Liver (tissue), 9 donors: ENCODE results near the gene GALNTL6. TPM values are rescaled to one million over a fixed set of nuclear protein-coding genes. Genes with fewer than 3 reads are reported as not detected.

Experiments
- DNase-seq: peaks from one replicate; pipeline ENCODE4 v3.0.0-alpha.2; 2017; ENCODE audit warnings: low spot score
- H3K27ac ChIP-seq, 2 donors: one replicate each; pipeline ENCODE4 v1.7.0; 2013; ENCODE audit warnings: inconsistent platforms in 2 of 2, low read length in 2 of 2, control low read depth in 1 of 2, low read depth in 1 of 2, mild to moderate bottlenecking in 1 of 2
- H3K27me3 ChIP-seq, 4 donors: one replicate each; pipeline versions ENCODE4 v1.6.1 to v1.7.0; 2013; ENCODE audit warnings: low read length in 3 of 4, inconsistent platforms in 1 of 4, mild to moderate bottlenecking in 1 of 4, moderate library complexity in 1 of 4; ENCODE audit not compliant: control insufficient read depth in 4 of 4, insufficient read depth in 4 of 4
- H3K36me3 ChIP-seq, 4 donors: one replicate each; pipeline versions ENCODE4 v1.6.1 to v1.7.0; 2013; ENCODE audit warnings: low read length in 3 of 4, mild to moderate bottlenecking in 3 of 4, low read depth in 1 of 4, moderate library complexity in 1 of 4; ENCODE audit not compliant: control insufficient read depth in 4 of 4, insufficient read depth in 3 of 4
- H3K4me1 ChIP-seq, 4 donors: one replicate each; pipeline versions ENCODE4 v1.6.1 to v1.7.0; 2013; ENCODE audit warnings: low read length in 3 of 4, mild to moderate bottlenecking in 3 of 4, moderate library complexity in 1 of 4; ENCODE audit not compliant: control insufficient read depth in 4 of 4, insufficient read depth in 4 of 4
- H3K4me3 ChIP-seq, 3 donors: one replicate each; pipeline versions ENCODE4 v1.6.1 to v1.7.0; 2013; ENCODE audit warnings: low read length in 3 of 3, control low read depth in 1 of 3, low read depth in 1 of 3, mild to moderate bottlenecking in 1 of 3
- H3K9ac ChIP-seq, 2 donors: one replicate each; pipeline ENCODE4 v1.7.0; 2013; ENCODE audit warnings: low read length in 2 of 2, mild to moderate bottlenecking in 2 of 2, moderate library complexity in 2 of 2, control low read depth in 1 of 2, low read depth in 1 of 2
- H3K9me3 ChIP-seq, 4 donors: one replicate each; pipeline versions ENCODE4 v1.6.1 to v1.7.0; 2013; ENCODE audit warnings: low read length in 3 of 4; ENCODE audit not compliant: control insufficient read depth in 4 of 4
- ATF3 ChIP-seq: IDR thresholded peaks from 2 replicates; pipeline ENCODE4 v1.6.1; 2016; ENCODE audit warnings: antibody characterized with exemption
- EGR1 ChIP-seq, 2 donors: IDR thresholded peaks; 2 replicates each; pipeline ENCODE4 v1.6.1; 2016 to 2018; ENCODE audit warnings: antibody characterized with exemption in 2 of 2, low read depth in 2 of 2
- FOXA1 ChIP-seq: IDR thresholded peaks from 2 replicates; pipeline ENCODE4 v1.6.1; 2016; ENCODE audit warnings: antibody characterized with exemption
- GABPA ChIP-seq, 2 donors: IDR thresholded peaks in 1 of 2; conservative IDR thresholded peaks in 1 of 2; 2 replicates each; pipeline ENCODE4 v1.6.1; 2016; ENCODE audit warnings: antibody characterized with exemption in 2 of 2, mild to moderate bottlenecking in 1 of 2, moderate library complexity in 1 of 2
- HNF4A ChIP-seq, 2 donors: conservative IDR thresholded peaks; 2 replicates each; pipeline ENCODE4 v1.6.1; 2016; ENCODE audit warnings: antibody characterized with exemption in 2 of 2, mild to moderate bottlenecking in 2 of 2
- HNF4G ChIP-seq: IDR thresholded peaks from 2 replicates; pipeline ENCODE4 v1.6.1; 2016; ENCODE audit warnings: antibody characterized with exemption
- JUND ChIP-seq, 2 donors: IDR thresholded peaks; 2 replicates each; pipeline ENCODE4 v1.6.1; 2016; ENCODE audit warnings: antibody characterized with exemption in 2 of 2
- MAX ChIP-seq: IDR thresholded peaks from 2 replicates; pipeline ENCODE4 v1.6.1; 2016; ENCODE audit warnings: antibody characterized with exemption
- NR2F2 ChIP-seq: IDR thresholded peaks from 2 replicates; pipeline ENCODE4 v1.6.1; 2016; ENCODE audit warnings: antibody characterized with exemption
- RAD21 ChIP-seq, 2 donors: IDR thresholded peaks; 2 replicates each; pipeline ENCODE4 v1.6.1; 2016; ENCODE audit warnings: antibody characterized with exemption in 2 of 2, mild to moderate bottlenecking in 2 of 2
- REST ChIP-seq: IDR thresholded peaks from 2 replicates; pipeline ENCODE4 v1.6.1; 2016; ENCODE audit warnings: antibody characterized with exemption, mild to moderate bottlenecking
- RXRA ChIP-seq, 2 donors: IDR thresholded peaks; 2 replicates each; pipeline ENCODE4 v1.6.1; 2017 to 2018; ENCODE audit warnings: antibody characterized with exemption in 2 of 2, mild to moderate bottlenecking in 1 of 2
- SP1 ChIP-seq: IDR thresholded peaks from 2 replicates; pipeline ENCODE4 v1.6.1; 2018; ENCODE audit warnings: antibody characterized with exemption, mild to moderate bottlenecking
- TAF1 ChIP-seq: conservative IDR thresholded peaks from 2 replicates; pipeline ENCODE4 v1.6.1; 2016; ENCODE audit warnings: antibody characterized with exemption, mild to moderate bottlenecking
- YY1 ChIP-seq: IDR thresholded peaks from 2 replicates; pipeline ENCODE4 v1.6.1; 2016; ENCODE audit warnings: antibody characterized with exemption, mild to moderate bottlenecking
- WGBS: extraction: QIAGEN DNeasy Blood & Tissue Kit; methylation state at CpG from one replicate; pipeline ENCODE4 v1.1.7; 2013; 5-methylcytosine and 5-hydroxymethylcytosine counted together
- polyA plus RNA-seq, 2 donors: library from polyadenylated mRNA; stranded (reverse) in 1 of 2; unstranded in 1 of 2; fragments of 200-250 nt in 1 of 2; fragments of >200 nt in 1 of 2; fragmentation: Nextera tagmentation in 1 of 2; extraction: Ambion mirVana in 1 of 2; gene quantifications; one replicate each; pipeline versions ENCODE4 v1.2.1 to v1.2.3, GENCODE V29; 2013 to 2015
- total RNA-seq, 2 donors: library from RNA; depleted of rRNA; stranded (reverse); fragments of >200 nt; gene quantifications; one replicate each; pipeline ENCODE4 v1.2.3, GENCODE V29; 2014
- TF ChIP-seq, protein P1 (sequence below): IDR thresholded peaks from 2 replicates; pipeline ENCODE4 v1.6.1; 2016; ENCODE audit warnings: antibody characterized with exemption
- TF ChIP-seq, protein P2 (sequence below): fragments of 150-350 bp; IDR thresholded peaks from 2 replicates; pipeline ENCODE4 v1.5.1; 2017; ENCODE audit warnings: improper control_type of control experiment, low read depth, low read length; ENCODE audit not compliant: missing input control
- donor health status: healthy.
- donor health status: healthy.
- donor health status: healthy.
- donor health status: healthy.
- donor health status: healthy.

The GALNTL6 gene
- total and polyA plus RNA-seq, 4 donors, result 0.06 to 0.08 TPM; not detected in 2

DNA sequence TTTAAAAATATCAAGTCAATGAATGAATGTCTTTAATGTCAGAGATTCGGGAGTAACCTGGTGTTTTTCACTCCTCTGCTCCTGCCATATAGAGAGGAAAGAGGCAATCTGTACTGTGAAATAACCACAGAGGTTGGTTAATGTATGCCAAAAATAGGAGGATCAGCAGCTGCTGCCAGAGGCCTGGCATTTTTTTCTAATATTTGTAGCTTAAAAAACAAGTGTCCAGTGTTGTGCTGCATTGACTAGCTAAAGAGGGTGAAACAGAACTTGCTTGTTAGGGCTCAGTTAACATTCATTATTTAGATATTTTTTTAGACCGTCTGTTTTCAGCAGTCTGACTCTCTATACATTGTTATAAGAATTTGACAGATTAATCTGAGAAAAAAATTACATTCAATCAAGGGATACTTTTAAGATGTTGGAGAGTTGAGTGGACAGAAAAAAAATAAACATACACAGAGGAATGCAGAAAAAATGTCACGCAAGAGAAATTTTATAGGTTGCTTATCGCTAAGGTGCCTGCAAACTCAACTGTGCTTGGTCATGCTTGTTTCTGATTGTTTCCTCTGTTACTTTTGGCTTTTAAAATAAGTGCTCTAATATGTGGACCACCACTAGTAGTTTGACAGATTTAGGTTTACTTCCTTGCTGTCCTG, 963.1 kb downstream of the GALNTL6 start:
- H3K36me3 ChIP-seq, result no peaks in the 10 kb centered on the region
- no peaks in the 10 kb centered on the region for H3K4me1 ChIP-seq
- H3K27me3 ChIP-seq, result no peaks in the 10 kb centered on the region
- H3K9me3 ChIP-seq, result no peaks in the 10 kb centered on the region
- no peak overlapping the region for H3K4me3 ChIP-seq
- TF ChIP-seq HNF4G, result no peak
- TF ChIP-seq EGR1 (IDR thresholded peaks at IDR 0.05; ENCODE audit: low read depth in 2 of 2), result no peak
- no peak for TF ChIP-seq YY1
- TF ChIP-seq ATF3, result no peak
- no peak for TF ChIP-seq RXRA (IDR thresholded peaks at IDR 0.05)
- no peak for TF ChIP-seq JUND (IDR thresholded peaks at IDR 0.05)
- no peak for TF ChIP-seq GABPA (IDR thresholded peaks at IDR 0.05 in 1 of 2, conservative IDR thresholded peaks at IDR 0.05 in 1 of 2)
- TF ChIP-seq, protein P1, sequence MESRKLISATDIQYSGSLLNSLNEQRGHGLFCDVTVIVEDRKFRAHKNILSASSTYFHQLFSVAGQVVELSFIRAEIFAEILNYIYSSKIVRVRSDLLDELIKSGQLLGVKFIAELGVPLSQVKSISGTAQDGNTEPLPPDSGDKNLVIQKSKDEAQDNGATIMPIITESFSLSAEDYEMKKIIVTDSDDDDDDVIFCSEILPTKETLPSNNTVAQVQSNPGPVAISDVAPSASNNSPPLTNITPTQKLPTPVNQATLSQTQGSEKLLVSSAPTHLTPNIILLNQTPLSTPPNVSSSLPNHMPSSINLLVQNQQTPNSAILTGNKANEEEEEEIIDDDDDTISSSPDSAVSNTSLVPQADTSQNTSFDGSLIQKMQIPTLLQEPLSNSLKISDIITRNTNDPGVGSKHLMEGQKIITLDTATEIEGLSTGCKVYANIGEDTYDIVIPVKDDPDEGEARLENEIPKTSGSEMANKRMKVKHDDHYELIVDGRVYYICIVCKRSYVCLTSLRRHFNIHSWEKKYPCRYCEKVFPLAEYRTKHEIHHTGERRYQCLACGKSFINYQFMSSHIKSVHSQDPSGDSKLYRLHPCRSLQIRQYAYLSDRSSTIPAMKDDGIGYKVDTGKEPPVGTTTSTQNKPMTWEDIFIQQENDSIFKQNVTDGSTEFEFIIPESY, result no peak
- no peak for TF ChIP-seq RAD21 (IDR thresholded peaks at IDR 0.05)
- no peak for TF ChIP-seq NR2F2
- TF ChIP-seq SP1, result no peak
- TF ChIP-seq REST, result no peak
- TF ChIP-seq, protein P2, sequence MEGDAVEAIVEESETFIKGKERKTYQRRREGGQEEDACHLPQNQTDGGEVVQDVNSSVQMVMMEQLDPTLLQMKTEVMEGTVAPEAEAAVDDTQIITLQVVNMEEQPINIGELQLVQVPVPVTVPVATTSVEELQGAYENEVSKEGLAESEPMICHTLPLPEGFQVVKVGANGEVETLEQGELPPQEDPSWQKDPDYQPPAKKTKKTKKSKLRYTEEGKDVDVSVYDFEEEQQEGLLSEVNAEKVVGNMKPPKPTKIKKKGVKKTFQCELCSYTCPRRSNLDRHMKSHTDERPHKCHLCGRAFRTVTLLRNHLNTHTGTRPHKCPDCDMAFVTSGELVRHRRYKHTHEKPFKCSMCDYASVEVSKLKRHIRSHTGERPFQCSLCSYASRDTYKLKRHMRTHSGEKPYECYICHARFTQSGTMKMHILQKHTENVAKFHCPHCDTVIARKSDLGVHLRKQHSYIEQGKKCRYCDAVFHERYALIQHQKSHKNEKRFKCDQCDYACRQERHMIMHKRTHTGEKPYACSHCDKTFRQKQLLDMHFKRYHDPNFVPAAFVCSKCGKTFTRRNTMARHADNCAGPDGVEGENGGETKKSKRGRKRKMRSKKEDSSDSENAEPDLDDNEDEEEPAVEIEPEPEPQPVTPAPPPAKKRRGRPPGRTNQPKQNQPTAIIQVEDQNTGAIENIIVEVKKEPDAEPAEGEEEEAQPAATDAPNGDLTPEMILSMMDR, result no peak
- H3K9ac ChIP-seq, result no peak overlapping the region
- no peak for DNase-seq
- 82% methylated on average over 4 of the region's 4 CpGs for WGBS
- no peak overlapping the region for H3K27ac ChIP-seq

- H3K27me3 ChIP-seq, result no peaks in the 10 kb centered on the region
- 73% methylated on average over 3 of the region's 3 CpGs for WGBS
- DNase-seq, result no peak
- H3K27ac ChIP-seq, result no peak overlapping the region
- H3K4me1 ChIP-seq, result no peaks in the 10 kb centered on the region
- no peak overlapping the region for H3K9ac ChIP-seq
- TF ChIP-seq, protein P1, result no peak
- no peak for TF ChIP-seq MAX
- no peak for TF ChIP-seq HNF4A (conservative IDR thresholded peaks at IDR 0.05)
- TF ChIP-seq YY1, result no peak
- no peak for TF ChIP-seq GABPA (IDR thresholded peaks at IDR 0.05 in 1 of 2, conservative IDR thresholded peaks at IDR 0.05 in 1 of 2)
- TF ChIP-seq TAF1, result no peak
- TF ChIP-seq FOXA1, result no peak
- TF ChIP-seq EGR1 (IDR thresholded peaks at IDR 0.05; ENCODE audit: low read depth in 2 of 2), result no peak
- no peak for TF ChIP-seq NR2F2
- no peaks in the 10 kb centered on the region for H3K36me3 ChIP-seq
- no peak overlapping the region for H3K4me3 ChIP-seq
- no peaks in the 10 kb centered on the region for H3K9me3 ChIP-seq
Observed at GRCh38 chr4:172777729-172778431, 964.7 kb downstream of the GALNTL6 start.
